OCI-LY7 (cell line): ENCODE results near the gene ARHGAP24.

ENCODE experiments used
- CTCF ChIP-seq: fragments of 200-600 bp; sonication (generic); conservative IDR thresholded peaks from 2 replicates; pipeline ENCODE4 v1.5.1; 2014; ENCODE audit warnings: mild to moderate bottlenecking, antibody characterized with exemption, low read length, moderate library complexity, mixed read lengths
- EZH2phosphoT487 ChIP-seq: fragments of 200-600 bp; sonication (generic); IDR thresholded peaks from 2 replicates; pipeline ENCODE4 v1.6.1; 2018; ENCODE audit warnings: low read depth, borderline replicate concordance, mild to moderate bottlenecking, mixed run types, antibody characterized with exemption, low read length, moderate library complexity, mixed read lengths

DNA sequence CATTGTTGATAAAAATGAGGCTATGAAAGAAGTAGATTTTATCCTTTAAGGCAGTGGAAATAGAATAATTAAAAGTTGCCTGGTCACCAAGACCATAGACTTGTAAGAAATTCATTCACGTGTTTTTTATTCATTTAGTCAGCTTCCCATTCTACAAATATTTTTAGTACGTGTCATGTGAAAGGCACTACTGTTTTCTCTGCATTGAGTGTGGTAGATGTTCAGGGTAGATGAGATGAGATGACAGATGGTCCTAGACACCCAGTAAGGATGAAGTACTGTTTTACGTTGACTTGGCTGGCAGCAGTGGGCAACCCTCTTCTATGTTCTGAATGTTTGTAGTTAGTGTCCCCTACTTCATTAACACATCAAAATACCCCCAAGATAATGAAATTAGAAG, 228.1 kb downstream of the ARHGAP24 start:
- no peak for TF ChIP-seq CTCF
- TF ChIP-seq EZH2phosphoT487, result no peak
